ENCODE results near the gene ACTR5.

The ACTR5 gene

GRCh38 chr20:38764567-38765318, 16.5 kb downstream of the ACTR5 start:
- Histone ChIP-seq H3K9ac (ENCODE audit: low read depth, low read length) (no peak overlapping the region), H3K27ac (ENCODE audit: low read length) (no peak overlapping the region)
- DNase-seq: no peak

GRCh38 chr20:38766071-38766470, 17.8 kb downstream of the ACTR5 start:
- Histone ChIP-seq H2AFZ (ENCODE audit: low read depth, low read length) (no peak overlapping the region), H3K36me3 (ENCODE audit: insufficient read depth, low read length) (peaks cover 97% of the 10 kb centered on the region), H3K4me1 (ENCODE audit: insufficient read depth, low read length) (no peaks in the 10 kb centered on the region), H3K4me2 (ENCODE audit: insufficient read depth, low read length) (no peak overlapping the region), H4K20me1 (ENCODE audit: insufficient read depth, low read length) (peaks cover 6% of the 10 kb centered on the region; the same call in 1 of the 2 replicates), H3K9me3 (ENCODE audit: insufficient read depth, low read length, severe bottlenecking) (no peaks in the 10 kb centered on the region), H3K4me3 (ENCODE audit: low read depth in 1 of 2, low read length in 2 of 2) (no peak overlapping the region), H3K79me2 (ENCODE audit: insufficient read depth, low read length) (no peaks in the 10 kb centered on the region), H3K9ac (ENCODE audit: low read depth, low read length) (no peak overlapping the region), H3K27ac (ENCODE audit: low read length) (no peak overlapping the region), H3K27me3 (ENCODE audit: insufficient read depth, low read length, poor library complexity) (no peaks in the 10 kb centered on the region)
- TF ChIP-seq EZH2 (IDR thresholded peaks at IDR 0.05; ENCODE audit: borderline replicate concordance, low read depth, low read length, severe bottlenecking): no peak
- no peak for TF ChIP-seq CTCF (IDR thresholded peaks at IDR 0.05; ENCODE audit: borderline replicate concordance, extremely low read depth, low read length, poor library complexity, severe bottlenecking)
- no peak for ATAC-seq (ENCODE audit: insufficient read depth, low read depth)
- no peak for DNase-seq

More at GRCh38 chr20:38764567-38765318, 16.5 kb downstream of the ACTR5 start:
- no peaks in the 10 kb centered on the region for H3K9me3 ChIP-seq (ENCODE audit: insufficient read depth, low read length, severe bottlenecking)
- H2AFZ ChIP-seq (ENCODE audit: low read depth, low read length): no peak overlapping the region
- TF ChIP-seq EZH2 (IDR thresholded peaks at IDR 0.05; ENCODE audit: borderline replicate concordance, low read depth, low read length, severe bottlenecking) (no peak), CTCF (IDR thresholded peaks at IDR 0.05; ENCODE audit: borderline replicate concordance, extremely low read depth, low read length, poor library complexity, severe bottlenecking) (no peak)
- no peaks in the 10 kb centered on the region for H3K27me3 ChIP-seq (ENCODE audit: insufficient read depth, low read length, poor library complexity)
- H3K4me2 ChIP-seq (ENCODE audit: insufficient read depth, low read length): no peak overlapping the region
- H3K79me2 ChIP-seq (ENCODE audit: insufficient read depth, low read length): no peaks in the 10 kb centered on the region
- H3K4me3 ChIP-seq (ENCODE audit: low read depth in 1 of 2, low read length in 2 of 2): no peak overlapping the region
- ATAC-seq (ENCODE audit: insufficient read depth, low read depth): no peak; the same call in 2 of the 3 replicates
- H3K4me1 ChIP-seq (ENCODE audit: insufficient read depth, low read length): no peaks in the 10 kb centered on the region
- H3K36me3 ChIP-seq (ENCODE audit: insufficient read depth, low read length): peaks cover 97% of the 10 kb centered on the region
- peaks cover 6% of the 10 kb centered on the region; the same call in 1 of the 2 replicates for H4K20me1 ChIP-seq (ENCODE audit: insufficient read depth, low read length)

- H3K4me3 ChIP-seq (ENCODE audit: low read depth in 1 of 2, low read length in 2 of 2): no peak overlapping the region
- ATAC-seq (ENCODE audit: insufficient read depth, low read depth) (no peak), DNase-seq (no peak)
- H3K27ac ChIP-seq (ENCODE audit: low read length): no peak overlapping the region
- no peak overlapping the region for H2AFZ ChIP-seq (ENCODE audit: low read depth, low read length)
- H3K4me2 ChIP-seq (ENCODE audit: insufficient read depth, low read length): no peak overlapping the region
- no peaks in the 10 kb centered on the region for H3K27me3 ChIP-seq (ENCODE audit: insufficient read depth, low read length, poor library complexity)
- H3K9me3 ChIP-seq (ENCODE audit: insufficient read depth, low read length, severe bottlenecking): peaks cover 2% of the 10 kb centered on the region
- H3K79me2 ChIP-seq (ENCODE audit: insufficient read depth, low read length): no peaks in the 10 kb centered on the region
- H3K36me3 ChIP-seq (ENCODE audit: insufficient read depth, low read length): peaks cover 95% of the 10 kb centered on the region
- TF ChIP-seq CTCF (IDR thresholded peaks at IDR 0.05; ENCODE audit: borderline replicate concordance, extremely low read depth, low read length, poor library complexity, severe bottlenecking) (no peak), EZH2 (IDR thresholded peaks at IDR 0.05; ENCODE audit: borderline replicate concordance, low read depth, low read length, severe bottlenecking) (no peak)
- H4K20me1 ChIP-seq (ENCODE audit: insufficient read depth, low read length): peaks cover 4% of the 10 kb centered on the region; the same call in 1 of the 2 replicates
- no peak overlapping the region for H3K9ac ChIP-seq (ENCODE audit: low read depth, low read length)
- no peaks in the 10 kb centered on the region for H3K4me1 ChIP-seq (ENCODE audit: insufficient read depth, low read length)
Observed at GRCh38 chr20:38769376-38770295, 21.4 kb downstream of the ACTR5 start.
